ENCODE data around the gene PLXDC1.

Gene PLXDC1

GRCh38 chr17:39094607-39095308, 56.7 kb downstream of the PLXDC1 start:
- peak; percentile 39 for DNase-seq

GRCh38 chr17:39092692-39093230, 58.7 kb downstream of the PLXDC1 start:
- peak; percentile 37 for DNase-seq

GRCh38 chr17:39090908-39091665, 60.4 kb downstream of the PLXDC1 start:
- no peak for DNase-seq

GRCh38 chr17:39090400-39090799, 61.0 kb downstream of the PLXDC1 start:
- DNase-seq = no peak

- no peak for DNase-seq
These were observed 66.9 kb downstream of the PLXDC1 start for GRCh38 chr17:39084558-39084957.

- DNase-seq = no peak
These were observed 68.2 kb downstream of the PLXDC1 start for GRCh38 chr17:39083270-39083669.

GRCh38 chr17:39082482-39082881, 69.0 kb downstream of the PLXDC1 start:
- no peak for DNase-seq

GRCh38 chr17:39081851-39082250, 69.6 kb downstream of the PLXDC1 start:
- DNase-seq = no peak

GRCh38 chr17:39080421-39081078, 70.9 kb downstream of the PLXDC1 start:
- no peak for DNase-seq

GRCh38 chr17:39079836-39080235, 71.6 kb downstream of the PLXDC1 start:
- DNase-seq = no peak

GRCh38 chr17:39077866-39078265, 73.6 kb downstream of the PLXDC1 start:
- DNase-seq = no peak

- DNase-seq = no peak
These were observed 74.2 kb downstream of the PLXDC1 start for GRCh38 chr17:39077252-39077651.

GRCh38 chr17:39074676-39075075, 76.8 kb downstream of the PLXDC1 start:
- no peak for DNase-seq

GRCh38 chr17:39073916-39074315, 77.5 kb downstream of the PLXDC1 start:
- no peak for DNase-seq

- DNase-seq = no peak
These were observed 78.1 kb downstream of the PLXDC1 start for GRCh38 chr17:39073353-39073752.

- no peak for DNase-seq
These were observed 79.9 kb downstream of the PLXDC1 start for GRCh38 chr17:39071573-39071972.

GRCh38 chr17:39069114-39069756, 82.2 kb downstream of the PLXDC1 start:
- DNase-seq = peak; percentile 42

- no peak for DNase-seq
These were observed 86.6 kb downstream of the PLXDC1 start for GRCh38 chr17:39064819-39065218.

GRCh38 chr17:39064374-39064773, 87.1 kb downstream of the PLXDC1 start:
- DNase-seq = no peak

- no peak for DNase-seq
These were observed 87.8 kb downstream of the PLXDC1 start for GRCh38 chr17:39063681-39064069.

GRCh38 chr17:39062846-39063680, 88.4 kb downstream of the PLXDC1 start:
- DNase-seq = no peak

- DNase-seq = no peak
These were observed 92.9 kb downstream of the PLXDC1 start for GRCh38 chr17:39058524-39058923.

All from CD4-positive, alpha-beta T cell treated with Interleukin-6 for 4 hours (primary cell).